Type B pancreatic cell (in vitro differentiated cells): Measurements from ENCODE around the gene MARK2. TPM values are rescaled to one million over a fixed set of nuclear protein-coding genes. Genes with fewer than 3 reads are reported as not detected.
"Not testable (repeated sequence)": the region's sequence is repeated elsewhere in the genome, so short reads cannot be mapped to it uniquely, and the experiment has no call there.

ENCODE experiments used
- DNase-seq: peaks from one replicate; pipeline ENCODE4 v3.0.0; 2021; ENCODE audit warnings: mixed read lengths; ENCODE audit not compliant: unreplicated experiment; ENCODE audit errors: extremely low spot score
- H3K27ac Mint-ChIP-seq: 2 replicates; pipeline ENCODE4 v1.8.0; 2021; ENCODE audit warnings: mild to moderate bottlenecking, mixed read lengths
- H3K27me3 Mint-ChIP-seq: 2 replicates; pipeline ENCODE4 v1.8.0; 2021; ENCODE audit warnings: mixed read lengths
- H3K36me3 Mint-ChIP-seq: 2 replicates; pipeline ENCODE4 v1.8.0; 2021; ENCODE audit warnings: mixed read lengths
- H3K4me1 Mint-ChIP-seq: one replicate; pipeline ENCODE4 v1.8.0; 2021; ENCODE audit warnings: mixed read lengths; ENCODE audit not compliant: unreplicated experiment
- H3K4me3 Mint-ChIP-seq: 2 replicates; pipeline ENCODE4 v1.8.0; 2021; ENCODE audit warnings: mild to moderate bottlenecking, mixed read lengths
- H3K9me3 Mint-ChIP-seq: 2 replicates; pipeline ENCODE4 v1.8.0; 2021; ENCODE audit warnings: mixed read lengths
- total RNA-seq: library from RNA; stranded (reverse); gene quantifications from 2 replicates; pipeline ENCODE4 v1.2.1, GENCODE V29; 2021; ENCODE audit warnings: low replicate concordance
- TF ChIP-seq, protein P1 (sequence below): fragments of 200-600 bp; sonication (generic); conservative IDR thresholded peaks from 2 replicates; pipeline ENCODE4 v1.5.0; 2021; ENCODE audit warnings: antibody characterized with exemption, mild to moderate bottlenecking

The MARK2 gene
- total RNA-seq, 1 donor from 2014 or later = 52.8 TPM

DNA sequence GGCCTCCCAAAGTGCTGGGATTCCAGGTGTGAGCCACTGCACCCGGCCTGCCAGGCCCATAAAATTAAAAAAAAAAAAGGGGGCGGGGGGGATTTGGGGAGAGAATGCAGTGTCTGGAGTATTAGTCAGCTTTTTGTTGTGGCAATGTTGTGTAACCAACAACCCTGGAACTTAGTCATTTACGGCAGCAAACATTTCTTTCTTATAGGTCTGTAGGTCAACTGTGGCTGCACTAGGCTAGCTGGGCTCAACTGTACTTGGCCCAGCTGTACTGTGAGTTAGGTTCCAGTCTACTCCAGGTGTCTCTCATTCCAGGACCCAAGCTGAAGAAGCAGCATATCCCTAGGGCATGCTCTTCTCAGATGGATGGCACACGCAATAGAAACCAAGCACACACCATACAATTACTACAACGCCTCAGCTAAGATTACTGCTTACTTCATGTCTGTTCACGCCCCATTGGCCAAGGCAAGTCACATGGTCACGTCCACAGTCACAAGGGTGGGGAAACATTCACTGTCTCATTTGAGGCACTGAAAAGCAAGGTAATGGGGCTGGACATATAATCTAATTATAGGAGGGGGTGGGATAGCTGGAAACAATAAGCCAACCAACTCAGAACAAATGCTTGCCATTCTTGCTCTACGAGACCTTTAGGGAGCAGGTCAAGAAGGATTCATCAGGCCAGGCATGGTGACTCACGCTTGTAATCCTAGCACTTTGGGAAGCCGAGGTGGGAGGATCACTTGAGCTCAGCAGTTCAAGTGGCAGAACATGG is 36.1 kb upstream of the MARK2 start:
- Mint-ChIP-seq H3K4me1 (peaks cover 5% of the 10 kb centered on the region), H3K4me3 (no peak overlapping the region), H3K27me3 (no peaks in the 10 kb centered on the region), H3K9me3 (no peaks in the 10 kb centered on the region), H3K36me3 (no peaks in the 10 kb centered on the region), H3K27ac (no peak overlapping the region)
- TF ChIP-seq, protein P1, sequence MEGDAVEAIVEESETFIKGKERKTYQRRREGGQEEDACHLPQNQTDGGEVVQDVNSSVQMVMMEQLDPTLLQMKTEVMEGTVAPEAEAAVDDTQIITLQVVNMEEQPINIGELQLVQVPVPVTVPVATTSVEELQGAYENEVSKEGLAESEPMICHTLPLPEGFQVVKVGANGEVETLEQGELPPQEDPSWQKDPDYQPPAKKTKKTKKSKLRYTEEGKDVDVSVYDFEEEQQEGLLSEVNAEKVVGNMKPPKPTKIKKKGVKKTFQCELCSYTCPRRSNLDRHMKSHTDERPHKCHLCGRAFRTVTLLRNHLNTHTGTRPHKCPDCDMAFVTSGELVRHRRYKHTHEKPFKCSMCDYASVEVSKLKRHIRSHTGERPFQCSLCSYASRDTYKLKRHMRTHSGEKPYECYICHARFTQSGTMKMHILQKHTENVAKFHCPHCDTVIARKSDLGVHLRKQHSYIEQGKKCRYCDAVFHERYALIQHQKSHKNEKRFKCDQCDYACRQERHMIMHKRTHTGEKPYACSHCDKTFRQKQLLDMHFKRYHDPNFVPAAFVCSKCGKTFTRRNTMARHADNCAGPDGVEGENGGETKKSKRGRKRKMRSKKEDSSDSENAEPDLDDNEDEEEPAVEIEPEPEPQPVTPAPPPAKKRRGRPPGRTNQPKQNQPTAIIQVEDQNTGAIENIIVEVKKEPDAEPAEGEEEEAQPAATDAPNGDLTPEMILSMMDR = no peak
- no peak for DNase-seq

DNA sequence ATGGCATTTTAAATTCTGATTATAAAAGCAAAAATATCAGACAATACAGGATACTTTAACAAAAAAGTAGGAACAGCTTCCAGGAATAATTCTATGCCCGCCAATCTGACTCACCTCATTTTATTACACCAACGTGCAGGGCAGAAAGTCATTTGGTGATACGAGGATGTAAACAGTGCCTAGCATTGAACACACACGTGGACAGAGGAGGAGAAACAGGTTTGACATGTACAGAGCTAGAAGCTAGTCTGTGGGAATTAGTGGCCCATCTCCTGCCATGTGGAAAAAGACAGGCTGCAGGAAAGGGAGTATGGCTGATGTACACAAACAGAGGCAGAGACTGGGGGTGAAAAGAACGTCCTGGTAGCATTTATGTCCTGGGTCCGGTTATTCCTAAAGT is 34.7 kb upstream of the MARK2 start:
- peaks cover 5% of the 10 kb centered on the region for H3K4me1 Mint-ChIP-seq
- DNase-seq = no peak

DNA sequence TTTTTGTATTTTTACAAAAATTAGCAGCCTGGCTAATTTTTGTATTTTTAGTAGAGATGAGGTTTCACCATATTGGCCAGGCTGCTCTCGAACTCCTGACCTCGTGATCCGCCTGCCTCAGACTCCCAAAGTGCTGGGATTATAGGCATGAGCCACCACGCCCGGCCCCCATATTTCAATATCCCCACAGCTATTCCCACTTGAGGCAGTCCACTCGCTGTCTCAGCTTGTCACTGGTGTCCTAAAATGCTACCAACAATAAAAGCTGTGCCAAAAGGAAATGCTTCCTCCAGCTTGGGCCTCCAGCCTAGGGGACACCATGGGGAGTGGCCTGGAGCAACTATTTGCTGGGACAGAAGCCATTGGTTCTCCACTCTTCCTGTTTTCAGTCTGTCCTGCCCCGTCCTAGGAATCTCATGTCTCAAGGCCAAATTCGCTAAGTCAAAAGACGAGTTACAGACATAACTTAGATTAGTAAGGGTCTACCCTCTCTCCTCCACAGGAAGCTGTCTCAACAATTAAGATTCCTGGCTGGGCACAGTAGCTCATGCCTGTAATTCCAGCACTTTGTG is 33.0 kb upstream of the MARK2 start:
- Mint-ChIP-seq H3K4me1 (peaks cover 5% of the 10 kb centered on the region), H3K4me3 (no peak overlapping the region)
- TF ChIP-seq, protein P1 = no peak

More for the DNA sequence above, 34.7 kb upstream of the MARK2 start:
- Mint-ChIP-seq H3K36me3 (no peaks in the 10 kb centered on the region), H3K9me3 (no peaks in the 10 kb centered on the region), H3K27me3 (no peaks in the 10 kb centered on the region), H3K27ac (no peak overlapping the region), H3K4me3 (no peak overlapping the region)
- TF ChIP-seq, protein P1 = no peak

DNA sequence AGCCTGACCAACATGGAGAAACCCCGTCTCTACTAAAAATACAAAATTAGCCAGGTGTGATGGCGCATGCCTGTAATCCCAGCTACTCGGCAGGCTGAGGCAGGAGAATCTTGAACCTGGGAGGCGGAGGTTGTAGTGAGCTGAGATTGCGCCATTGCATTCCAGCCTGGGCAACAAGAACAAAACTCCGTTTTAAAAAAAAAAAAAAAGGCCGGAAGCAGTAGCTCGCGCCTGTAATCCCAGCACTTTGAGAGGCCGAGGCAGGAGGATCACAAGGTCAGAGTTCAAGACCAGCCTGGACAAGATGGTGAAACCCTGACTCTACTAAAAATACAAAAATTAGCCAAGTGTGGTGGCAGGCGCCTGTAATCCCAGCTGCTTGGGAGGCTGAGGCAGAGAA is 28.5 kb upstream of the MARK2 start:
- H3K27ac Mint-ChIP-seq, H3K9me3 Mint-ChIP-seq, H3K36me3 Mint-ChIP-seq, H3K27me3 Mint-ChIP-seq, DNase-seq, H3K4me3 Mint-ChIP-seq: not testable (repeated sequence)
- H3K4me1 Mint-ChIP-seq = peaks cover 24% of the 10 kb centered on the region

More for the DNA sequence above, 33.0 kb upstream of the MARK2 start:
- Mint-ChIP-seq H3K9me3 (no peaks in the 10 kb centered on the region), H3K27ac (no peak overlapping the region), H3K36me3 (no peaks in the 10 kb centered on the region), H3K27me3 (no peaks in the 10 kb centered on the region)
- DNase-seq = no peak

DNA sequence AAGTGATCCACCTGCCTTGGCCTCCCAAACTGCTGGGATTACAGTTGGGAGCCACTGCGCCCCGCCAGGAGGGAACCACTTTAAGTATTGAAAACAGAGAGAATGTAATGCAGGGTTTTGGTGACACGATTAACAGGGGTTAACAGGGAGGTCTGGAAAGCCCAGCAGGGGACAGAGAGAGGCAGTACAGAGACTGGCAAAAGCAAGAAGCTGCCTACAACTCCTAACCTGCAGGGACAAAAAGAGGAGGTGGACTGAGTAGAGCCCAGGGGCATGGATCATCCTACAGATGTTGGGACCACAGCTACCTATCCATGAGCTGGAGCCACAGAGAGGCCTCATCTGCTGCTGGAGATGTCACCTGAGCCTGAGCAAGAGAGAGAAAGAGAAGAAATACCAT is 27.4 kb upstream of the MARK2 start:
- TF ChIP-seq, protein P1 = no peak
- Mint-ChIP-seq H3K9me3 (no peaks in the 10 kb centered on the region), H3K4me3 (peak overlapping the region; percentile 88), H3K36me3 (peaks cover 16% of the 10 kb centered on the region), H3K27ac (no peak overlapping the region), H3K27me3 (no peaks in the 10 kb centered on the region), H3K4me1 (peaks cover 26% of the 10 kb centered on the region)
- DNase-seq = no peak

DNA sequence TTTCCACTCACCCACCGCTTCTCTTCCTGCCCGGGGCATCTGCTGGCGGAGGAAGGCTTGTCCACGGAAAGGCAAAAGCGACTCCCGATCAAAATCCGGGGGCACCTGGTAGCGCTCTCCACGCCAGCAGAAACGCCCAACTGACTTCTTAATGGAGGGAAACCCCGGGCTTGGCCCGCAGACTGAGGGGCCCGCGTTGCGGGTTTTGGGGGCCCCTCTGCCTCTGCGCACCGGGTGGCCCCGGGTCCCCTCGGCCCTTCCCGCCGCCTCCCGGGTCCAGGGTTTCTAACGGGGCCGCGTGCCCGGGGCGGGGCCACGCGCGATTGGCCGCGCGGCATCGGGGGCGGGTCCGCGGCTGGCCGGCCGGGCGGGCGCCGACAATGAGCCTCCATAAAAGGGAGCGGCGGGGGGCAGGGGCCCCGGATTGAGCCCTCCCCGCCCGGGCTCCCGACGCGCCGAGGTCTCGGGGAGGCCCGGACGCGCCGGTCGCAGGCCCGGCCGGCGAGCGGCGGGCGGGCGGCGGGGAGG is 25.8 kb upstream of the MARK2 start, which contains the start of gene SPINDOC:
TSS of gene SPINDOC (plus strand) at position 422 of the 528 bp plus-strand sequence. CDS start 231 bp downstream, outside the sequence.
- peak; percentile 85 for DNase-seq
- H3K27ac Mint-ChIP-seq = no peak within 1 kb of the TSS
- peaks cover 23% of the 10 kb centered on the region for H3K36me3 Mint-ChIP-seq
- H3K27me3 Mint-ChIP-seq = no peaks in the 10 kb centered on the region
- no peaks in the 10 kb centered on the region for H3K9me3 Mint-ChIP-seq
- TF ChIP-seq, protein P1 = no peak
- H3K4me3 Mint-ChIP-seq = peak within 1 kb of the TSS; percentile 91
- H3K4me1 Mint-ChIP-seq = peaks cover 26% of the 10 kb centered on the region
